Liver (tissue), 9 donors: ENCODE data around the gene CSNK1D. TPM values are rescaled to one million over a fixed set of nuclear protein-coding genes. Genes with fewer than 3 reads are reported as not detected.
"Not testable (repeated sequence)": the region's sequence is repeated elsewhere in the genome, so short reads cannot be mapped to it uniquely, and the experiment has no call there.

Experiments
- DNase-seq: peaks from one replicate; pipeline ENCODE4 v3.0.0-alpha.2; 2017; ENCODE audit warnings: low spot score
- H3K27ac ChIP-seq, 2 donors: one replicate each; pipeline ENCODE4 v1.7.0; 2013; ENCODE audit warnings: inconsistent platforms in 2 of 2, low read length in 2 of 2, control low read depth in 1 of 2, low read depth in 1 of 2, mild to moderate bottlenecking in 1 of 2
- H3K27me3 ChIP-seq, 4 donors: one replicate each; pipeline versions ENCODE4 v1.6.1 to v1.7.0; 2013; ENCODE audit warnings: low read length in 3 of 4, inconsistent platforms in 1 of 4, mild to moderate bottlenecking in 1 of 4, moderate library complexity in 1 of 4; ENCODE audit not compliant: control insufficient read depth in 4 of 4, insufficient read depth in 4 of 4
- H3K36me3 ChIP-seq, 4 donors: one replicate each; pipeline versions ENCODE4 v1.6.1 to v1.7.0; 2013; ENCODE audit warnings: low read length in 3 of 4, mild to moderate bottlenecking in 3 of 4, low read depth in 1 of 4, moderate library complexity in 1 of 4; ENCODE audit not compliant: control insufficient read depth in 4 of 4, insufficient read depth in 3 of 4
- H3K4me1 ChIP-seq, 4 donors: one replicate each; pipeline versions ENCODE4 v1.6.1 to v1.7.0; 2013; ENCODE audit warnings: low read length in 3 of 4, mild to moderate bottlenecking in 3 of 4, moderate library complexity in 1 of 4; ENCODE audit not compliant: control insufficient read depth in 4 of 4, insufficient read depth in 4 of 4
- H3K4me3 ChIP-seq, 3 donors: one replicate each; pipeline versions ENCODE4 v1.6.1 to v1.7.0; 2013; ENCODE audit warnings: low read length in 3 of 3, control low read depth in 1 of 3, low read depth in 1 of 3, mild to moderate bottlenecking in 1 of 3
- H3K9ac ChIP-seq, 2 donors: one replicate each; pipeline ENCODE4 v1.7.0; 2013; ENCODE audit warnings: low read length in 2 of 2, mild to moderate bottlenecking in 2 of 2, moderate library complexity in 2 of 2, control low read depth in 1 of 2, low read depth in 1 of 2
- H3K9me3 ChIP-seq, 4 donors: one replicate each; pipeline versions ENCODE4 v1.6.1 to v1.7.0; 2013; ENCODE audit warnings: low read length in 3 of 4; ENCODE audit not compliant: control insufficient read depth in 4 of 4
- EGR1 ChIP-seq, 2 donors: IDR thresholded peaks; 2 replicates each; pipeline ENCODE4 v1.6.1; 2016 to 2018; ENCODE audit warnings: antibody characterized with exemption in 2 of 2, low read depth in 2 of 2
- FOXA1 ChIP-seq: IDR thresholded peaks from 2 replicates; pipeline ENCODE4 v1.6.1; 2016; ENCODE audit warnings: antibody characterized with exemption
- GABPA ChIP-seq, 2 donors: IDR thresholded peaks in 1 of 2; conservative IDR thresholded peaks in 1 of 2; 2 replicates each; pipeline ENCODE4 v1.6.1; 2016; ENCODE audit warnings: antibody characterized with exemption in 2 of 2, mild to moderate bottlenecking in 1 of 2, moderate library complexity in 1 of 2
- HNF4G ChIP-seq: IDR thresholded peaks from 2 replicates; pipeline ENCODE4 v1.6.1; 2016; ENCODE audit warnings: antibody characterized with exemption
- JUND ChIP-seq, 2 donors: IDR thresholded peaks; 2 replicates each; pipeline ENCODE4 v1.6.1; 2016; ENCODE audit warnings: antibody characterized with exemption in 2 of 2
- NR2F2 ChIP-seq: IDR thresholded peaks from 2 replicates; pipeline ENCODE4 v1.6.1; 2016; ENCODE audit warnings: antibody characterized with exemption
- RAD21 ChIP-seq, 2 donors: IDR thresholded peaks; 2 replicates each; pipeline ENCODE4 v1.6.1; 2016; ENCODE audit warnings: antibody characterized with exemption in 2 of 2, mild to moderate bottlenecking in 2 of 2
- SP1 ChIP-seq: IDR thresholded peaks from 2 replicates; pipeline ENCODE4 v1.6.1; 2018; ENCODE audit warnings: antibody characterized with exemption, mild to moderate bottlenecking
- TAF1 ChIP-seq: conservative IDR thresholded peaks from 2 replicates; pipeline ENCODE4 v1.6.1; 2016; ENCODE audit warnings: antibody characterized with exemption, mild to moderate bottlenecking
- WGBS: extraction: QIAGEN DNeasy Blood & Tissue Kit; methylation state at CpG from one replicate; pipeline ENCODE4 v1.1.7; 2013; 5-methylcytosine and 5-hydroxymethylcytosine counted together
- polyA plus RNA-seq, 2 donors: library from polyadenylated mRNA; stranded (reverse) in 1 of 2; unstranded in 1 of 2; fragments of 200-250 nt in 1 of 2; fragments of >200 nt in 1 of 2; fragmentation: Nextera tagmentation in 1 of 2; extraction: Ambion mirVana in 1 of 2; gene quantifications; one replicate each; pipeline versions ENCODE4 v1.2.1 to v1.2.3, GENCODE V29; 2013 to 2015
- total RNA-seq, 2 donors: library from RNA; depleted of rRNA; stranded (reverse); fragments of >200 nt; gene quantifications; one replicate each; pipeline ENCODE4 v1.2.3, GENCODE V29; 2014
- TF ChIP-seq, protein P1 (sequence below): fragments of 150-350 bp; IDR thresholded peaks from 2 replicates; pipeline ENCODE4 v1.5.1; 2017; ENCODE audit warnings: improper control_type of control experiment, low read depth, low read length; ENCODE audit not compliant: missing input control
- TF ChIP-seq, protein P2 (sequence below): IDR thresholded peaks from 2 replicates; pipeline ENCODE4 v1.6.1; 2016; ENCODE audit warnings: antibody characterized with exemption, mild to moderate bottlenecking
- TF ChIP-seq, protein P3 (sequence below): IDR thresholded peaks from 2 replicates; pipeline ENCODE4 v1.6.1; 2016; ENCODE audit warnings: antibody characterized with exemption
- donor health status: healthy.
- donor health status: healthy.
- donor health status: healthy.
- donor health status: healthy.
- donor health status: healthy.

The CSNK1D gene
- total and polyA plus RNA-seq, 4 donors, result 22.0 to 49.0 (median 34.2) TPM

DNA sequence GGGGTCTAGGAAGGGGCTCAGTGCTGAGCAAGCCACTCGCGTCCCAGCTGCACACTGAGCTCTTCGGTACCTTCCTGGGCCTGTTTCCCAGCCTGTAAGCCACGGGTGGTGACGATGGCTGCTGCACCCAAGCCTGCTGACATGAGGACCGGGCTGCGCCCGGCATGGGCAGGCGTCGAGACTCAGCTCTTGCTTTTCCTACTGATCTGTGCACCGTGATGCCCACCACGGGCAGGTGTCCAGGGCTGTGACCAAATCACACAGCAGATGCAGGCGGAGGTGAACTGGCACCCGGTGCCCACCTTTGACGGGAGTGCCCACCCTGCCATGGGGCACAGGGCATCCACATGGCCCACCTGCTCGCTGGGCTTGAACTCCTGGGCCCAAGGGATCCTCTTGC is 78.7 kb downstream of the CSNK1D start:
- Histone ChIP-seq H3K4me3 (no peak overlapping the region), H3K4me1 (no peaks in the 10 kb centered on the region), H3K36me3 (peaks cover 0 to 15% (median 2%) of the 10 kb centered on the region in 4 donors), H3K9me3 (no peaks in the 10 kb centered on the region), H3K27ac (no peak overlapping the region), H3K9ac (no peak overlapping the region), H3K27me3 (no peaks in the 10 kb centered on the region)
- 97% methylated on average over 16 of the region's 16 CpGs for WGBS
- no peak for TF ChIP-seq SP1
- TF ChIP-seq, protein P1, sequence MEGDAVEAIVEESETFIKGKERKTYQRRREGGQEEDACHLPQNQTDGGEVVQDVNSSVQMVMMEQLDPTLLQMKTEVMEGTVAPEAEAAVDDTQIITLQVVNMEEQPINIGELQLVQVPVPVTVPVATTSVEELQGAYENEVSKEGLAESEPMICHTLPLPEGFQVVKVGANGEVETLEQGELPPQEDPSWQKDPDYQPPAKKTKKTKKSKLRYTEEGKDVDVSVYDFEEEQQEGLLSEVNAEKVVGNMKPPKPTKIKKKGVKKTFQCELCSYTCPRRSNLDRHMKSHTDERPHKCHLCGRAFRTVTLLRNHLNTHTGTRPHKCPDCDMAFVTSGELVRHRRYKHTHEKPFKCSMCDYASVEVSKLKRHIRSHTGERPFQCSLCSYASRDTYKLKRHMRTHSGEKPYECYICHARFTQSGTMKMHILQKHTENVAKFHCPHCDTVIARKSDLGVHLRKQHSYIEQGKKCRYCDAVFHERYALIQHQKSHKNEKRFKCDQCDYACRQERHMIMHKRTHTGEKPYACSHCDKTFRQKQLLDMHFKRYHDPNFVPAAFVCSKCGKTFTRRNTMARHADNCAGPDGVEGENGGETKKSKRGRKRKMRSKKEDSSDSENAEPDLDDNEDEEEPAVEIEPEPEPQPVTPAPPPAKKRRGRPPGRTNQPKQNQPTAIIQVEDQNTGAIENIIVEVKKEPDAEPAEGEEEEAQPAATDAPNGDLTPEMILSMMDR, result no peak
- TF ChIP-seq NR2F2, result no peak
- TF ChIP-seq, protein P2, sequence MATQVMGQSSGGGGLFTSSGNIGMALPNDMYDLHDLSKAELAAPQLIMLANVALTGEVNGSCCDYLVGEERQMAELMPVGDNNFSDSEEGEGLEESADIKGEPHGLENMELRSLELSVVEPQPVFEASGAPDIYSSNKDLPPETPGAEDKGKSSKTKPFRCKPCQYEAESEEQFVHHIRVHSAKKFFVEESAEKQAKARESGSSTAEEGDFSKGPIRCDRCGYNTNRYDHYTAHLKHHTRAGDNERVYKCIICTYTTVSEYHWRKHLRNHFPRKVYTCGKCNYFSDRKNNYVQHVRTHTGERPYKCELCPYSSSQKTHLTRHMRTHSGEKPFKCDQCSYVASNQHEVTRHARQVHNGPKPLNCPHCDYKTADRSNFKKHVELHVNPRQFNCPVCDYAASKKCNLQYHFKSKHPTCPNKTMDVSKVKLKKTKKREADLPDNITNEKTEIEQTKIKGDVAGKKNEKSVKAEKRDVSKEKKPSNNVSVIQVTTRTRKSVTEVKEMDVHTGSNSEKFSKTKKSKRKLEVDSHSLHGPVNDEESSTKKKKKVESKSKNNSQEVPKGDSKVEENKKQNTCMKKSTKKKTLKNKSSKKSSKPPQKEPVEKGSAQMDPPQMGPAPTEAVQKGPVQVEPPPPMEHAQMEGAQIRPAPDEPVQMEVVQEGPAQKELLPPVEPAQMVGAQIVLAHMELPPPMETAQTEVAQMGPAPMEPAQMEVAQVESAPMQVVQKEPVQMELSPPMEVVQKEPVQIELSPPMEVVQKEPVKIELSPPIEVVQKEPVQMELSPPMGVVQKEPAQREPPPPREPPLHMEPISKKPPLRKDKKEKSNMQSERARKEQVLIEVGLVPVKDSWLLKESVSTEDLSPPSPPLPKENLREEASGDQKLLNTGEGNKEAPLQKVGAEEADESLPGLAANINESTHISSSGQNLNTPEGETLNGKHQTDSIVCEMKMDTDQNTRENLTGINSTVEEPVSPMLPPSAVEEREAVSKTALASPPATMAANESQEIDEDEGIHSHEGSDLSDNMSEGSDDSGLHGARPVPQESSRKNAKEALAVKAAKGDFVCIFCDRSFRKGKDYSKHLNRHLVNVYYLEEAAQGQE, result no peak
- no peak for TF ChIP-seq HNF4G
- TF ChIP-seq, protein P3, sequence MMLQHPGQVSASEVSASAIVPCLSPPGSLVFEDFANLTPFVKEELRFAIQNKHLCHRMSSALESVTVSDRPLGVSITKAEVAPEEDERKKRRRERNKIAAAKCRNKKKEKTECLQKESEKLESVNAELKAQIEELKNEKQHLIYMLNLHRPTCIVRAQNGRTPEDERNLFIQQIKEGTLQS, result no peak
- no peak for TF ChIP-seq JUND (IDR thresholded peaks at IDR 0.05)
- TF ChIP-seq EGR1 (IDR thresholded peaks at IDR 0.05; ENCODE audit: low read depth in 2 of 2), result no peak
- TF ChIP-seq RAD21 (IDR thresholded peaks at IDR 0.05), result no peak
- TF ChIP-seq FOXA1, result no peak
- TF ChIP-seq GABPA (IDR thresholded peaks at IDR 0.05 in 1 of 2, conservative IDR thresholded peaks at IDR 0.05 in 1 of 2), result no peak
- DNase-seq, result no peak

DNA sequence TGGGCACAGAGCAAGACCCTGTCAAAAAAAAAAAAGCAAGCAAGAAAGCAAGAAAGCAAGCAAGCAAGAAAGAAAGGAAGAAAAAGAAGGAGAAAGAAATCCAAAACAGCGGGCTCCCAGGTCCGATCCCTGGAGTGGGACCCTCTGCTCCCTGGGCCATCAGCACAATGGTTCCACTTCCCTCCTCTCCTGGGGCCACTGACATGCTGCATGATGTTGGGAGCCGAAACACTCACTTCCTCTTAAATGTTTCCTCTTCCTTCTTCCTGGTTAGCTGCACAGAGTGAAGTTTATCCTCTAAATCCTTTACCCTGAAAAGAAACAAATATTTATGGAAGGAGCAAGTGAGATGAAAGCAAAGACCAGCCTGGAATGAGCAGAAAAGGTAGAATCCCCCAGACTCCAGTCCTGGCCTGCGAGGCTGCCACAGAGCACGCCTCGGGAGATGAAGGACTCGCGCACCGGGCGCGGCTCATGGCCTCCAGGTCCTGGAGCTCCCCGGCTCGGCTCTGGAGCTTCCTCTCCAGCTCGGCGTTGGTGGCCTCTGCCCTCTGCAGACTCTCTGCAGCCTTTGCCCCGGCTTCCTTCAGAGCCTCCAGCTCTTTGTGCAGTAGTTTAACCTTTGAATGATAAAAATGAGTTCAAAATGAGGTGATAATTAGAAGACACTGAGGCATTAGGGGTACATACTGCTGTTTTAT is 79.8 kb downstream of the CSNK1D start:
- DNase-seq, result no peak
- no peaks in the 10 kb centered on the region for H3K4me1 ChIP-seq
- peak overlapping the region in 1 of 3 donors; percentile 17 for H3K4me3 ChIP-seq
- H3K27ac ChIP-seq, result no peak overlapping the region
- H3K36me3 ChIP-seq, result peaks cover 0 to 15% (median 2%) of the 10 kb centered on the region in 4 donors
- no peaks in the 10 kb centered on the region for H3K27me3 ChIP-seq
- H3K9ac ChIP-seq, result no peak overlapping the region
- TF ChIP-seq TAF1 (no peak), NR2F2 (peak; percentile 79)
- TF ChIP-seq, protein P2, result no peak
- TF ChIP-seq, protein P3, result no peak
- WGBS, result 80% methylated on average over 16 of the region's 16 CpGs
- H3K9me3 ChIP-seq, result no peaks in the 10 kb centered on the region

DNA sequence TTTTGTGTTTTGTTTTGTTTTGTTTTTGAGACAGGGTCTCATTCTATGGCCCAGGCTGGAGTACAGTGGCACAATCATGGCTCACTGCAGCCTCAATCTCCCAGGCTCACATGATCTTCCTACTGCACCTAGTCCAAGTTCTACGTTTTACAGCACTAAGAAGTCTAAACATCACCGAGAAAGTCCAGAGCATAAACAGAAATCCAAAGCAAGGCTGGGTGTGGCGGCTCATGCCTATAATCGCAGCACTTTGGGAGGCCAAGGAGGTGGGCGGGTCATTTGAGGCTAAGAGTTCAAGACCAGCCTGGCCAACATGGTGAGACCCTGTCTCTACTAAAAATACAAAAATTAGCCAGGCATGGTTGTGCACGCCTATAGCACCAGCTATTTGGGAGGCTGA is 80.5 kb downstream of the CSNK1D start:
- H3K4me3 ChIP-seq, H3K4me1 ChIP-seq, H3K27ac ChIP-seq, H3K9ac ChIP-seq, H3K9me3 ChIP-seq, H3K27me3 ChIP-seq, DNase-seq: not testable (repeated sequence)
- H3K36me3 ChIP-seq, result peaks cover 0 to 14% (median 2%) of the 10 kb centered on the region in 4 donors
- WGBS, result 95% methylated on average over 6 of the region's 6 CpGs
